GM23248 (cell line): ENCODE measurements around the gene IL2RA. TPM values are rescaled to one million over a fixed set of nuclear protein-coding genes. Genes with fewer than 3 reads are reported as not detected.

ENCODE experiments used
- DNase-seq: peaks from one replicate; pipeline ENCODE4 v3.0.0-alpha.2; 2015
- H2AFZ ChIP-seq: fragments of 200-600 bp; sonication (generic); 2 replicates; pipeline ENCODE4 v1.6.1; 2016; ENCODE audit warnings: antibody characterized with exemption
- H3F3A ChIP-seq: fragments of 200-600 bp; sonication (generic); 2 replicates; pipeline ENCODE4 v1.6.1; 2016; ENCODE audit warnings: mild to moderate bottlenecking, antibody characterized with exemption, mixed run types; ENCODE audit not compliant: insufficient read depth
- H3K27ac ChIP-seq: fragments of 200-600 bp; sonication (generic); 2 replicates; pipeline ENCODE4 v1.5.1; 2016; ENCODE audit warnings: mild to moderate bottlenecking
- H3K27me3 ChIP-seq: fragments of 200-600 bp; sonication (generic); replicated peaks from 2 replicates; pipeline ENCODE4 v1.6.1; 2016; ENCODE audit warnings: mild to moderate bottlenecking; ENCODE audit not compliant: insufficient read depth
- H3K36me3 ChIP-seq: fragments of 200-600 bp; sonication (generic); 2 replicates; pipeline ENCODE4 v1.6.1; 2016; ENCODE audit warnings: low read depth, mild to moderate bottlenecking
- H3K4me1 ChIP-seq: fragments of 200-600 bp; sonication (generic); 2 replicates; pipeline ENCODE4 v1.6.1; 2016; ENCODE audit warnings: mild to moderate bottlenecking; ENCODE audit not compliant: insufficient read depth
- H3K4me2 ChIP-seq: fragments of 200-600 bp; sonication (generic); one replicate; pipeline ENCODE4 v1.6.1; 2016; ENCODE audit warnings: mild to moderate bottlenecking; ENCODE audit not compliant: unreplicated experiment
- H3K4me3 ChIP-seq: fragments of 200-600 bp; sonication (generic); 2 replicates; pipeline ENCODE4 v1.5.1; 2016; ENCODE audit warnings: mild to moderate bottlenecking
- H3K79me2 ChIP-seq: fragments of 200-600 bp; sonication (generic); 2 replicates; pipeline ENCODE4 v1.6.1; 2016; ENCODE audit warnings: mild to moderate bottlenecking; ENCODE audit not compliant: insufficient read depth
- H3K9ac ChIP-seq: fragments of 200-600 bp; sonication (generic); 2 replicates; pipeline ENCODE4 v1.6.1; 2016; ENCODE audit warnings: mild to moderate bottlenecking
- H3K9me2 ChIP-seq: fragments of 200-600 bp; sonication (generic); 2 replicates; pipeline ENCODE4 v1.6.1; 2016; ENCODE audit warnings: mixed run types, mild to moderate bottlenecking, moderate library complexity; ENCODE audit not compliant: insufficient read depth
- H3K9me3 ChIP-seq: fragments of 200-600 bp; sonication (generic); one replicate; pipeline ENCODE4 v1.6.1; 2017; ENCODE audit warnings: low read depth
- H4K20me1 ChIP-seq: fragments of 200-600 bp; sonication (generic); 2 replicates; pipeline ENCODE4 v1.6.0; 2016; ENCODE audit not compliant: insufficient read depth
- EZH2 ChIP-seq: fragments of 200-600 bp; sonication (generic); IDR thresholded peaks from 2 replicates; pipeline ENCODE4 v1.6.1; 2018; ENCODE audit warnings: antibody characterized with exemption, mild to moderate bottlenecking; ENCODE audit not compliant: insufficient read depth, poor library complexity, severe bottlenecking
- EZH2phosphoT487 ChIP-seq: fragments of 200-600 bp; sonication (generic); IDR thresholded peaks from 2 replicates; pipeline ENCODE4 v1.6.1; 2018; ENCODE audit warnings: antibody characterized with exemption, moderate library complexity, mild to moderate bottlenecking, low read depth; ENCODE audit not compliant: insufficient read depth
- WGBS, 2 experiments: methylation state at CpG; one replicate each; pipeline ENCODE4 v1.1.6; 2015 to 2017; ENCODE audit warnings: low lambda C conversion rate in 2 of 2, low coverage in 1 of 2; ENCODE audit errors: missing lambda C conversion rate in 2 of 2; 5-methylcytosine and 5-hydroxymethylcytosine counted together
- in situ Hi-C: fragments of 300-500 bp; cut with MboI; formaldehyde crosslinking; loops from 2 replicates; pipeline ENCODE4 v1.15.0; 2020
- polyA plus RNA-seq: library from polyadenylated mRNA; unstranded; fragments of >200 nt; fragmentation: Nextera tagmentation; extraction: Ambion mirVana; gene quantifications from 2 replicates; pipeline ENCODE4 v1.2.1, GENCODE V29; 2016
- total RNA-seq: library from RNA; depleted of rRNA; stranded (reverse); fragments of >200 nt; shearing (Covaris generic); gene quantifications from 2 replicates; pipeline ENCODE4 v1.2.3, GENCODE V29; 2014

IL2RA gene
- total and polyA plus RNA-seq, 2 experiments from 2014 or later: not detected

- TF ChIP-seq EZH2: no peak
- TF ChIP-seq EZH2phosphoT487: no peak
- Histone ChIP-seq H3K4me3 (no peak overlapping the region), H3K27me3 (no peaks in the 10 kb centered on the region), H3K27ac (no peak overlapping the region), H4K20me1 (no peaks in the 10 kb centered on the region), H3K9me3 (no peaks in the 10 kb centered on the region), H3K9ac (no peak overlapping the region), H3K79me2 (no peaks in the 10 kb centered on the region), H3K9me2 (no peaks in the 10 kb centered on the region), H3K4me1 (peaks cover 4% of the 10 kb centered on the region; the same call in 1 of the 2 replicates), H2AFZ (no peak overlapping the region), H3K4me2 (no peak overlapping the region), H3F3A (no peaks in the 10 kb centered on the region), H3K36me3 (no peaks in the 10 kb centered on the region)
- in situ Hi-C loops: no loop called here
- DNase-seq: no peak
- WGBS, 2 experiments: 75 to 79% methylated on average over 3 of the region's 3 CpGs
These were observed 91.6 kb downstream of the IL2RA start for GRCh38 chr10:5970527-5970926.

- 67 to 81% methylated on average over 2 of the region's 2 CpGs for WGBS, 2 experiments
- no peaks in the 10 kb centered on the region for H3K9me3 ChIP-seq
- no peak overlapping the region for H3K9ac ChIP-seq
- in situ Hi-C loops: no loop called here
- peaks cover 4% of the 10 kb centered on the region; the same call in 1 of the 2 replicates for H3K4me1 ChIP-seq
- no peak overlapping the region for H3K4me3 ChIP-seq
- H3K4me2 ChIP-seq: no peak overlapping the region
- no peaks in the 10 kb centered on the region for H3K36me3 ChIP-seq
- no peak overlapping the region for H3K27ac ChIP-seq
- no peaks in the 10 kb centered on the region for H3K9me2 ChIP-seq
- DNase-seq: no peak
- TF ChIP-seq EZH2 (no peak), EZH2phosphoT487 (no peak)
- no peaks in the 10 kb centered on the region for H3K27me3 ChIP-seq
- no peaks in the 10 kb centered on the region for H3K79me2 ChIP-seq
- H2AFZ ChIP-seq: no peak overlapping the region
- no peaks in the 10 kb centered on the region for H4K20me1 ChIP-seq
- H3F3A ChIP-seq: no peaks in the 10 kb centered on the region
These were observed 92.1 kb downstream of the IL2RA start for GRCh38 chr10:5970066-5970465.

GRCh38 chr10:5968681-5969453 lies 93.3 kb downstream of the IL2RA start:
- Histone ChIP-seq H3K9ac (no peak overlapping the region), H3K27ac (no peak overlapping the region), H3K36me3 (no peaks in the 10 kb centered on the region), H3F3A (no peaks in the 10 kb centered on the region), H3K4me2 (no peak overlapping the region), H3K9me2 (no peaks in the 10 kb centered on the region), H3K4me3 (no peak overlapping the region), H3K9me3 (no peaks in the 10 kb centered on the region), H2AFZ (no peak overlapping the region), H3K79me2 (no peaks in the 10 kb centered on the region), H4K20me1 (no peaks in the 10 kb centered on the region), H3K4me1 (peaks cover 4% of the 10 kb centered on the region; the same call in 1 of the 2 replicates), H3K27me3 (no peaks in the 10 kb centered on the region)
- DNase-seq: no peak
- 84 to 85% methylated on average over 9 of the region's 9 CpGs for WGBS, 2 experiments
- in situ Hi-C loops: no loop called here
- TF ChIP-seq EZH2phosphoT487: no peak
- no peak for TF ChIP-seq EZH2

- Histone ChIP-seq H3K9ac (no peak overlapping the region), H4K20me1 (no peaks in the 10 kb centered on the region), H3F3A (no peaks in the 10 kb centered on the region), H2AFZ (no peak overlapping the region), H3K9me2 (no peaks in the 10 kb centered on the region), H3K27ac (no peak overlapping the region), H3K4me1 (peaks cover 4% of the 10 kb centered on the region; the same call in 1 of the 2 replicates), H3K9me3 (no peaks in the 10 kb centered on the region), H3K4me2 (no peak overlapping the region), H3K79me2 (no peaks in the 10 kb centered on the region), H3K36me3 (no peaks in the 10 kb centered on the region), H3K27me3 (no peaks in the 10 kb centered on the region), H3K4me3 (no peak overlapping the region)
- 99% methylated on average over 5 of the region's 5 CpGs for WGBS, 2 experiments
- no peak for DNase-seq
- in situ Hi-C loops: no loop called here
- TF ChIP-seq EZH2phosphoT487: no peak
- TF ChIP-seq EZH2: no peak
These were observed 94.0 kb downstream of the IL2RA start for GRCh38 chr10:5968037-5968680.
